ENCODE results near the gene TNFRSF17.
A peak's percentile ranks its signal among the peaks of the same experiment; 100 is the strongest.
"Not testable (repeated sequence)": the region's sequence is repeated elsewhere in the genome, so short reads cannot be mapped to it uniquely, and the experiment has no call there.

The TNFRSF17 gene

GRCh38 chr16:11964761-11965551 is at the start of gene TNFRSF17:
TSS of gene TNFRSF17 (plus strand) at chr16:11965210. CDS start at chr16:11965325, 115 bp downstream.
- peak in 1 of 2 experiments; percentile 32 for DNase-seq

GRCh38 chr16:11915644-11916523 is 49.1 kb upstream of the TNFRSF17 start, which contains the start of gene GSPT1:
TSS of gene GSPT1 (minus strand) at chr16:11915956. CDS start at chr16:11915720, 236 bp downstream.
- peak; percentile 96 to 99 for DNase-seq

- no peak for DNase-seq
These were observed 48.3 kb upstream of the TNFRSF17 start for GRCh38 chr16:11916524-11917285.

GRCh38 chr16:11924046-11924445 is 41.0 kb upstream of the TNFRSF17 start:
- DNase-seq: not testable (repeated sequence)

GRCh38 chr16:11927350-11927749 is 37.7 kb upstream of the TNFRSF17 start:
- not testable (repeated sequence) for DNase-seq

- DNase-seq: not testable (repeated sequence)
These were observed 23.1 kb upstream of the TNFRSF17 start, which contains the start of gene NPIPB2 for GRCh38 chr16:11941945-11942344. TSS of gene NPIPB2 (minus strand) at chr16:11942045. CDS start at chr16:11942045, 0 bp downstream.

GRCh38 chr16:11946433-11946832 is 18.6 kb upstream of the TNFRSF17 start:
- DNase-seq: no peak

GRCh38 chr16:11948819-11949218 is 16.2 kb upstream of the TNFRSF17 start:
- no peak for DNase-seq

GRCh38 chr16:11949527-11949926 is 15.5 kb upstream of the TNFRSF17 start:
- DNase-seq: peak; percentile 46 to 65

GRCh38 chr16:11950388-11950787 is 14.6 kb upstream of the TNFRSF17 start:
- no peak for DNase-seq

GRCh38 chr16:11953576-11953975 is 11.4 kb upstream of the TNFRSF17 start:
- DNase-seq: not testable (repeated sequence)

- DNase-seq: no peak
These were observed 9.3 kb upstream of the TNFRSF17 start for GRCh38 chr16:11955713-11956123.

- DNase-seq: no peak
These were observed 8.5 kb upstream of the TNFRSF17 start for GRCh38 chr16:11956558-11956957.

- DNase-seq: no peak
These were observed 7.2 kb upstream of the TNFRSF17 start for GRCh38 chr16:11957591-11958395.

GRCh38 chr16:11962457-11962856 is 2.6 kb upstream of the TNFRSF17 start:
- not testable (repeated sequence) for DNase-seq

- DNase-seq: not testable (repeated sequence)
These were observed 2.0 kb upstream of the TNFRSF17 start for GRCh38 chr16:11962978-11963377.

- DNase-seq: no peak
These were observed 1.3 kb upstream of the TNFRSF17 start for GRCh38 chr16:11963706-11964105.

- DNase-seq: no peak
These were observed 1.2 kb downstream of the TNFRSF17 start for GRCh38 chr16:11966173-11966572.

GRCh38 chr16:11967195-11967911 is 2.3 kb downstream of the TNFRSF17 start:
- DNase-seq: no peak

GRCh38 chr16:11968577-11968976 is 3.6 kb downstream of the TNFRSF17 start:
- DNase-seq: no peak

GRCh38 chr16:11970292-11970691 is 5.3 kb downstream of the TNFRSF17 start:
- not testable (repeated sequence) for DNase-seq
